ENCODE data around the gene FOXM1.
"Not testable (repeated sequence)": the region's sequence is repeated elsewhere in the genome, so short reads cannot be mapped to it uniquely, and the experiment has no call there.

DNA sequence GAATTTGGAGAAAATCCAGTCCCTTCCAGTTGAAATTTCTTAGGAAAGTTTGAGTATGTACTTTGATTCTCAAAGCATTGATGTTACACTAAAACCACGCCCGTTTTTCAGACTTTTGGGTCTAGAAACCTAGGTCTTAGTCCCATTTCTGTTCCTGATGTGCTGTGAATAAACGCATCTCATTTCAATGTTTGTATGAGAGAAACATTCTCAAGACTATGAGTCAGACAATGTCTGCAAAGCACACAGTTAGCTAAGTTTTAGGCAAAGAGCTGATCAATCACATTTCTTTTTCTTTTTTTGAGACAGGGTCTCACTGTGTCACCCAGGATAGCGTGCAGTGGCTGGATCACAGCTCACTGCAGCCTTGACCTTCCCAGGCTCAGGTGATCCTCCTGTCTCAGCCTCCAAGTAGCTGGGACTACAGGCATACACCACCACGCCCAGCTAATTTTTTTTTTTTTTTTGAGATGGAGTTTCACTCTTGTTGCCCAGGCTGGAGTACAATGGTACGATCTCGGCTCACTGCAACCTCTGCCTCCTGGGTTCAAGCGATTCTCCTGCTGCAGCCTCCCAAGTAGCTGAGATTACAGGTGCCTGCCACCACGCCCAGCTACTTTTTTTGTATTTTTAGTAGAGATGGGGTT is 7.9 kb downstream of the FOXM1 start:
- TF ChIP-seq, protein P1, sequence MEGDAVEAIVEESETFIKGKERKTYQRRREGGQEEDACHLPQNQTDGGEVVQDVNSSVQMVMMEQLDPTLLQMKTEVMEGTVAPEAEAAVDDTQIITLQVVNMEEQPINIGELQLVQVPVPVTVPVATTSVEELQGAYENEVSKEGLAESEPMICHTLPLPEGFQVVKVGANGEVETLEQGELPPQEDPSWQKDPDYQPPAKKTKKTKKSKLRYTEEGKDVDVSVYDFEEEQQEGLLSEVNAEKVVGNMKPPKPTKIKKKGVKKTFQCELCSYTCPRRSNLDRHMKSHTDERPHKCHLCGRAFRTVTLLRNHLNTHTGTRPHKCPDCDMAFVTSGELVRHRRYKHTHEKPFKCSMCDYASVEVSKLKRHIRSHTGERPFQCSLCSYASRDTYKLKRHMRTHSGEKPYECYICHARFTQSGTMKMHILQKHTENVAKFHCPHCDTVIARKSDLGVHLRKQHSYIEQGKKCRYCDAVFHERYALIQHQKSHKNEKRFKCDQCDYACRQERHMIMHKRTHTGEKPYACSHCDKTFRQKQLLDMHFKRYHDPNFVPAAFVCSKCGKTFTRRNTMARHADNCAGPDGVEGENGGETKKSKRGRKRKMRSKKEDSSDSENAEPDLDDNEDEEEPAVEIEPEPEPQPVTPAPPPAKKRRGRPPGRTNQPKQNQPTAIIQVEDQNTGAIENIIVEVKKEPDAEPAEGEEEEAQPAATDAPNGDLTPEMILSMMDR (IDR thresholded peaks at IDR 0.05) = not testable (repeated sequence)
- not testable (repeated sequence) for TF ChIP-seq POLR2AphosphoS5 (IDR thresholded peaks at IDR 0.05)

All from prostate gland (tissue), 2 donors.